GM23338 (cell line): ENCODE results near the gene TENT5C. TPM values are rescaled to one million over a fixed set of nuclear protein-coding genes. Genes with fewer than 3 reads are reported as not detected.

Experiments
- ATAC-seq: fragments of 200-7000 bp; cut with Tn5 transposase; 3 replicates; pipeline ENCODE4 v1.9.1; 2020
- DNase-seq: peaks from one replicate; pipeline ENCODE4 v3.0.0-alpha.2; 2015; ENCODE audit warnings: low spot score
- H2AFZ ChIP-seq: fragments of 200-600 bp; sonication (generic); 2 replicates; pipeline ENCODE4 v1.8.0; 2016; ENCODE audit warnings: antibody characterized with exemption, mild to moderate bottlenecking, moderate library complexity
- H3F3A ChIP-seq: fragments of 200-600 bp; sonication (generic); replicated peaks from 2 replicates; pipeline ENCODE4 v1.8.0; 2017; ENCODE audit warnings: antibody characterized with exemption, mixed run types, low read depth
- H3K27ac ChIP-seq: fragments of 200-600 bp; sonication (generic); 2 replicates; pipeline ENCODE4 v1.6.1; 2016; ENCODE audit warnings: low read depth
- H3K27me3 ChIP-seq: fragments of 200-600 bp; sonication (generic); 2 replicates; pipeline ENCODE4 v1.8.0; 2016; ENCODE audit warnings: mild to moderate bottlenecking, mixed run types, moderate library complexity; ENCODE audit not compliant: insufficient read depth
- H3K36me3 ChIP-seq: fragments of 200-600 bp; sonication (generic); 2 replicates; pipeline ENCODE4 v1.8.0; 2016; ENCODE audit warnings: mild to moderate bottlenecking; ENCODE audit not compliant: insufficient read depth
- H3K4me1 ChIP-seq: fragments of 200-600 bp; sonication (generic); 2 replicates; pipeline ENCODE4 v1.8.0; 2016; ENCODE audit warnings: mild to moderate bottlenecking, moderate library complexity; ENCODE audit not compliant: insufficient read depth
- H3K4me2 ChIP-seq: fragments of 200-600 bp; sonication (generic); 2 replicates; pipeline ENCODE4 v1.7.1; 2017; ENCODE audit warnings: mixed run types
- H3K4me3 ChIP-seq: fragments of 200-600 bp; sonication (generic); 2 replicates; pipeline ENCODE4 v1.6.1; 2016; ENCODE audit warnings: mixed run types
- H3K79me2 ChIP-seq: fragments of 200-600 bp; sonication (generic); replicated peaks from 2 replicates; pipeline ENCODE4 v1.8.0; 2017; ENCODE audit warnings: mild to moderate bottlenecking; ENCODE audit not compliant: insufficient read depth
- H3K9me2 ChIP-seq: fragments of 200-600 bp; sonication (generic); 2 replicates; pipeline ENCODE4 v1.8.0; 2017; ENCODE audit not compliant: insufficient read depth
- H4K20me1 ChIP-seq: fragments of 200-600 bp; sonication (generic); replicated peaks from 2 replicates; pipeline ENCODE4 v1.8.0; 2017; ENCODE audit warnings: mild to moderate bottlenecking; ENCODE audit not compliant: insufficient read depth
- H3K27ac Mint-ChIP-seq: 2 replicates; pipeline ENCODE4 v1.8.0; 2020; ENCODE audit warnings: inconsistent platforms, mild to moderate bottlenecking, moderate library complexity, mixed read lengths
- H3K27me3 Mint-ChIP-seq: 3 replicates; pipeline ENCODE4 v1.8.0; 2022; ENCODE audit warnings: low read depth, mild to moderate bottlenecking, moderate library complexity, mixed read lengths, inconsistent platforms; ENCODE audit not compliant: insufficient read depth, poor library complexity
- H3K36me3 Mint-ChIP-seq: 3 replicates; pipeline ENCODE4 v1.8.0; 2021; ENCODE audit warnings: low read depth, mild to moderate bottlenecking, inconsistent platforms, moderate library complexity, mixed read lengths
- H3K4me1 Mint-ChIP-seq: 3 replicates; pipeline ENCODE4 v1.8.0; 2020; ENCODE audit warnings: mild to moderate bottlenecking, inconsistent platforms, mixed read lengths
- H3K4me3 Mint-ChIP-seq: 3 replicates; pipeline ENCODE4 v1.8.0; 2021; ENCODE audit warnings: moderate library complexity, mild to moderate bottlenecking, inconsistent platforms, mixed read lengths
- H3K9me3 Mint-ChIP-seq: 3 replicates; pipeline ENCODE4 v1.8.0; 2020; ENCODE audit warnings: moderate library complexity, mild to moderate bottlenecking, inconsistent platforms, mixed read lengths
- CTCF ChIP-seq, 2 experiments: fragments of 200-600 bp in 1 of 2; sonication (generic) in 1 of 2; conservative IDR thresholded peaks; 2 replicates each; pipeline versions ENCODE4 v1.5.1 to v1.6.1; 2016 to 2017; ENCODE audit warnings: antibody characterized with exemption in 2 of 2, low read depth in 2 of 2, mild to moderate bottlenecking in 2 of 2, moderate library complexity in 1 of 2
- ETS1 ChIP-seq: IDR thresholded peaks from 2 replicates; pipeline ENCODE4 v1.6.1; 2016; ENCODE audit warnings: antibody characterized with exemption
- EZH2 ChIP-seq: fragments of 200-600 bp; sonication (generic); IDR thresholded peaks from one replicate; pipeline ENCODE4 v1.8.0; 2017; ENCODE audit warnings: antibody characterized with exemption, mild to moderate bottlenecking, low read depth; ENCODE audit not compliant: unreplicated experiment
- EZH2phosphoT487 ChIP-seq: fragments of 200-600 bp; sonication (generic); IDR thresholded peaks from one replicate; pipeline ENCODE4 v1.8.1; 2018; ENCODE audit warnings: antibody characterized with exemption; ENCODE audit not compliant: unreplicated experiment
- JUNB ChIP-seq: IDR thresholded peaks from one replicate; pipeline ENCODE4 v1.6.1; 2016; ENCODE audit warnings: antibody characterized with exemption; ENCODE audit not compliant: unreplicated experiment
- NANOG ChIP-seq: IDR thresholded peaks from 2 replicates; pipeline ENCODE4 v1.6.1; 2016; ENCODE audit warnings: antibody characterized with exemption, borderline replicate concordance
- POLR2AphosphoS5 ChIP-seq: IDR thresholded peaks from 2 replicates; pipeline ENCODE4 v1.6.1; 2016; ENCODE audit warnings: antibody characterized with exemption, low read depth
- REST ChIP-seq: IDR thresholded peaks from one replicate; pipeline ENCODE4 v1.6.1; 2018; ENCODE audit warnings: antibody characterized with exemption; ENCODE audit not compliant: unreplicated experiment
- STAT1 ChIP-seq: IDR thresholded peaks from one replicate; pipeline ENCODE4 v1.6.1; 2016; ENCODE audit warnings: antibody characterized with exemption; ENCODE audit not compliant: unreplicated experiment
- ZNF114 ChIP-seq: fragments of 250-450 bp; sonication (Bioruptor Pico); IDR thresholded peaks from 2 replicates; pipeline ENCODE4 v1.5.0; 2020; ENCODE audit warnings: mild to moderate bottlenecking, moderate library complexity
- ZNF331 ChIP-seq: fragments of 250-450 bp; sonication (Bioruptor Pico); IDR thresholded peaks from 2 replicates; pipeline ENCODE4 v1.5.0; 2020; ENCODE audit warnings: low read depth, mild to moderate bottlenecking, moderate library complexity
- ZNF462 ChIP-seq: fragments of 250-450 bp; sonication (Bioruptor Pico); IDR thresholded peaks from 2 replicates; pipeline ENCODE4 v1.5.0; 2020; ENCODE audit warnings: mild to moderate bottlenecking, moderate library complexity
- polyA plus RNA-seq: library from polyadenylated mRNA; unstranded; fragments of >200 nt; fragmentation: Nextera tagmentation; extraction: Ambion mirVana; gene quantifications from 2 replicates; pipeline ENCODE4 v1.2.1, GENCODE V29; 2016
- total RNA-seq: library from RNA; depleted of rRNA; stranded (reverse); fragments of >200 nt; shearing (Covaris generic); gene quantifications from 2 replicates; pipeline ENCODE4 v1.2.3, GENCODE V29; 2014

TENT5C gene
- total and polyA plus RNA-seq, 2 experiments from 2014 or later, result 0.23 to 0.80 TPM

- H3K4me3 Mint-ChIP-seq, result no peak overlapping the region
- no peak for DNase-seq
- H3K4me1 Mint-ChIP-seq, result peaks cover 9% of the 10 kb centered on the region
- Histone ChIP-seq H4K20me1 (no peaks in the 10 kb centered on the region), H3K4me3 (no peak overlapping the region), H3K4me1 (peaks cover 4% of the 10 kb centered on the region; the same call in 1 of the 2 replicates), H3F3A (no peaks in the 10 kb centered on the region), H3K9me2 (no peaks in the 10 kb centered on the region), H3K79me2 (no peaks in the 10 kb centered on the region), H3K27me3 (no peaks in the 10 kb centered on the region), H3K27ac (no peak overlapping the region), H3K4me2 (no peak overlapping the region), H3K36me3 (no peaks in the 10 kb centered on the region), H2AFZ (no peak overlapping the region)
- H3K36me3 Mint-ChIP-seq, result no peaks in the 10 kb centered on the region; the same call in 2 of the 3 replicates
- TF ChIP-seq JUNB, result no peak
- TF ChIP-seq ZNF331 (CRISPR knock-in tag), result no peak
- TF ChIP-seq STAT1, result no peak
- no peak for TF ChIP-seq NANOG
- no peak for TF ChIP-seq CTCF (conservative IDR thresholded peaks at IDR 0.05; ENCODE audit: low read depth in 2 of 2)
- TF ChIP-seq EZH2, result no peak
- TF ChIP-seq REST, result no peak
- no peak for TF ChIP-seq ZNF114 (CRISPR knock-in tag)
- TF ChIP-seq POLR2AphosphoS5, result no peak
- TF ChIP-seq ETS1, result no peak
- no peak for TF ChIP-seq ZNF462 (CRISPR knock-in tag)
- TF ChIP-seq EZH2phosphoT487, result no peak
- H3K27me3 Mint-ChIP-seq, result peaks cover 8% of the 10 kb centered on the region
- no peak for ATAC-seq
- no peak overlapping the region; the same call in 1 of the 2 replicates for H3K27ac Mint-ChIP-seq
- H3K9me3 Mint-ChIP-seq, result no peaks in the 10 kb centered on the region
Observed at GRCh38 chr1:117577191-117577885, 28.5 kb upstream of the TENT5C start.
